ENCODE measurements around the gene SLC39A2.

Gene SLC39A2

DNA sequence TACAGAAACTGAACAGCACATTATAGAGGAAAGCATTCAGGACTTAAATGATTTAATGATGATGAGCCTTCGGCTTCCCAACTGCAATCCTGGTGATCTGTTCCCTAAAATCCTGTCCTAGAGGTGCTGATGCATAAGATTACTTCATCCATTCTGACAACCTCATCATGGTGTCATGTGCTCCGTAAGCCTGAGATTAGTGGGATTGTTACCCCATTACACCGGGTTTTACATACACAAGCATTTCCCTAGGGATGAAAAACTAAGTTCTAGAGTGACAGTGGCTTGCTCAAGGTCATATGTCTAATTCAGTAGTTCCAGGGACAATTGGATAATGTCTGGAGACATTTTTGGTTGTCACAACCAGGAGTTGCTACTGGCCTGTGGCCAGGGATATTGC lies 38.1 kb downstream of the SLC39A2 start:
- Histone ChIP-seq H4K20me1 (ENCODE audit: low read depth, low read length) (no peaks in the 10 kb centered on the region), H3K9ac (ENCODE audit: low read length) (no peak overlapping the region), H3K4me2 (ENCODE audit: low read depth, low read length, poor library complexity, severe bottlenecking) (no peak overlapping the region), H3K4me3 (ENCODE audit: insufficient read depth, low read length, poor library complexity, severe bottlenecking) (no peak overlapping the region), H3F3A (ENCODE audit: insufficient read depth) (no peaks in the 10 kb centered on the region), H2AFZ (ENCODE audit: low read depth, low read length, severe bottlenecking) (no peak overlapping the region), H3K27me3 (ENCODE audit: low read length) (no peaks in the 10 kb centered on the region), H3K79me2 (ENCODE audit: insufficient read depth, low read length) (no peaks in the 10 kb centered on the region), H3K9me2 (replicated peaks; ENCODE audit: insufficient read depth, low read length) (no peaks in the 10 kb centered on the region), H3K36me3 (ENCODE audit: low read length) (no peaks in the 10 kb centered on the region), H3K9me3 (ENCODE audit: insufficient read depth, low read length) (no peaks in the 10 kb centered on the region), H3K27ac (ENCODE audit: low read depth, low read length) (no peak overlapping the region)
- TF ChIP-seq, protein P1, sequence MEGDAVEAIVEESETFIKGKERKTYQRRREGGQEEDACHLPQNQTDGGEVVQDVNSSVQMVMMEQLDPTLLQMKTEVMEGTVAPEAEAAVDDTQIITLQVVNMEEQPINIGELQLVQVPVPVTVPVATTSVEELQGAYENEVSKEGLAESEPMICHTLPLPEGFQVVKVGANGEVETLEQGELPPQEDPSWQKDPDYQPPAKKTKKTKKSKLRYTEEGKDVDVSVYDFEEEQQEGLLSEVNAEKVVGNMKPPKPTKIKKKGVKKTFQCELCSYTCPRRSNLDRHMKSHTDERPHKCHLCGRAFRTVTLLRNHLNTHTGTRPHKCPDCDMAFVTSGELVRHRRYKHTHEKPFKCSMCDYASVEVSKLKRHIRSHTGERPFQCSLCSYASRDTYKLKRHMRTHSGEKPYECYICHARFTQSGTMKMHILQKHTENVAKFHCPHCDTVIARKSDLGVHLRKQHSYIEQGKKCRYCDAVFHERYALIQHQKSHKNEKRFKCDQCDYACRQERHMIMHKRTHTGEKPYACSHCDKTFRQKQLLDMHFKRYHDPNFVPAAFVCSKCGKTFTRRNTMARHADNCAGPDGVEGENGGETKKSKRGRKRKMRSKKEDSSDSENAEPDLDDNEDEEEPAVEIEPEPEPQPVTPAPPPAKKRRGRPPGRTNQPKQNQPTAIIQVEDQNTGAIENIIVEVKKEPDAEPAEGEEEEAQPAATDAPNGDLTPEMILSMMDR (IDR thresholded peaks at IDR 0.05; ENCODE audit: insufficient read depth, low read length, poor library complexity, severe bottlenecking) = no peak
- no peak for TF ChIP-seq EZH2phosphoT487 (conservative IDR thresholded peaks at IDR 0.05; ENCODE audit: low read length)

DNA sequence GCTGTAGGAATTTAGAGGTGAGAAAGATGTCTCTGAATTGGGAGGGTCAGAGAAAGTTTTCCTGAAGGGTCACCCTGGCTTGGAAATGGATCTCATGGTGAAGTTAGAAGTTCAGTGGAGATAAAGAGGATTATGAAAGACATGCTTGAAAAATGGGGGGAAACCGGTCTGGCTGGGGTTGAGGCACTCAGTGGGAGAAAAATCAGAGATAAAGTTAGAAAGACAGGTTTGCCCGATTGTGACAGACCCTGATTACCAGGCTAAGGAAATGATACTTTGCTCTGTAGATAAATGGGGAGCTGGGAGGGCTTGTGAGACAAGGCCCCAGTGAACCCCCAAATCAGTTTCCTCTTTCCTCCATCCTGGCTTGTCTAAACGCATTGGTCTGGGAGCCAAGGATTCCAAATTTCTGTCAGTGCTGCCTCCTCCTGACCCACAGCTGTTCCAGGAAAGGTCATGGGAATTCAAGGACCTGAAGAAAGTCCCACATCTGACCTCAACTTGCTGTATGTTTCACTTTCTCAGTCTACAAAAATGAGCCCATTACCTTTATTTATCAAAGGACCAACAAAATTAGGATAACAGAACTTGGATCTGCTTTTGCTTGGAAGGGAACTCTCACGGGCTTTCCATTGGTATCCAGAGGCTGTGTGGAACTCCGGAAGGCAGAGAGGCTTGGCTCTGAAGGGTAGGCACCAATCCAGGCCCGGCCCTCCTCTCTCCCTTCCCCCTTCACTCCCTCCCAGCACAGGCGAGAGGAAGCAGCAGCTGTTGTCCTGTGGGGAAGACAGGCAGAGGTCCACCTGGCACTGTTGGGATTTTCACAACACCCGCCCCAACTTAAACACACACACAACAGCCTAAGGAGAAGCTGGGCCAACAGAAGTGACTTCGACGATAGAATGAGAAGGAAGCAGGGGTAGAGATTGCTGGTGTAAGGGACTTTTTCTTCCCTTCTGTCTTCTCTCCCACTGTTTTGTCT lies 39.6 kb downstream of the SLC39A2 start:
- Histone ChIP-seq H3K27me3 (ENCODE audit: low read length) (no peaks in the 10 kb centered on the region), H3K27ac (ENCODE audit: low read depth, low read length) (no peak overlapping the region), H3K9ac (ENCODE audit: low read length) (no peak overlapping the region), H3K9me3 (ENCODE audit: insufficient read depth, low read length) (no peaks in the 10 kb centered on the region), H4K20me1 (ENCODE audit: low read depth, low read length) (no peaks in the 10 kb centered on the region), H2AFZ (ENCODE audit: low read depth, low read length, severe bottlenecking) (no peak overlapping the region), H3K9me2 (replicated peaks; ENCODE audit: insufficient read depth, low read length) (no peaks in the 10 kb centered on the region), H3K4me2 (ENCODE audit: low read depth, low read length, poor library complexity, severe bottlenecking) (no peak overlapping the region), H3K79me2 (ENCODE audit: insufficient read depth, low read length) (no peaks in the 10 kb centered on the region), H3K36me3 (ENCODE audit: low read length) (no peaks in the 10 kb centered on the region), H3F3A (ENCODE audit: insufficient read depth) (no peaks in the 10 kb centered on the region), H3K4me3 (ENCODE audit: insufficient read depth, low read length, poor library complexity, severe bottlenecking) (no peak overlapping the region)
- TF ChIP-seq, protein P1 (IDR thresholded peaks at IDR 0.05; ENCODE audit: insufficient read depth, low read length, poor library complexity, severe bottlenecking) = no peak
- TF ChIP-seq EZH2phosphoT487 (conservative IDR thresholded peaks at IDR 0.05; ENCODE audit: low read length) = no peak

DNA sequence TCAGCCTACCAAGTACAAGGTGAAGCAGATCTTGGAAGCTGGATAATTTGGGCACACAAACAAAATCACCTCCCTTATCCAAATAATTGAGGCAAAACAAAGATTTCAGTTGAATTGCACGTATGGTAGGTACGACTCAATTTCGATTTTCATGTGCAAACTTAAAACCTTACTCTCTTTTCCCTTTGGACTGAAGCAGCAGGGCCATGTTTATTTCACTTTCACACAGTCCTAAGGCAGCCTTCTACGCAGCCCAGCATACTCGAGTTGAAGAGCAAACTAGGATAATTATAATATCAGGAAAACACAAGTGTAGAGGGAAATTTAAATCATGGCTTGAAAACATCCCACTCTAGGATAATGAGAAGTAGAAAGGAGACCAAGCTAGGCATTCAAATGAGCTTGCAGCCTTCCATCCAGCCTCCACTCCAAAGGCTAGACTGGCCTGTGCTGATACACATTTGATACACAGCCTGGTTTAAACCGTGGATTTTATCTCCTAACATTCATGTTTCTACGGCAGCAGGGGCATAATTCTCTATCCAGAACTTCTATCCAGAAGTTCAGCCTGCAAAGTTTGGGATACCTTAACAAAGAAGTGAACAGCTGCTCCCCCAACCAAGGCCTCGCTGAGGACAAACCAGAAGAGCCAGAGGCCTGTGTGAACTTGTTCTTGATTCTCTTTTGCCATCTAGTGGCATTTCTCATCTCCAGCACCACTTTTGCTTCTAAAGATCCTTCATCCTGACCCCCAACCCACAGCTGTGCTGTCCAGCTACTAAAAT lies 40.7 kb downstream of the SLC39A2 start:
- H4K20me1 ChIP-seq (ENCODE audit: low read depth, low read length) = no peaks in the 10 kb centered on the region
- no peak overlapping the region for H3K4me3 ChIP-seq (ENCODE audit: insufficient read depth, low read length, poor library complexity, severe bottlenecking)
- H2AFZ ChIP-seq (ENCODE audit: low read depth, low read length, severe bottlenecking) = no peak overlapping the region
- no peaks in the 10 kb centered on the region for H3F3A ChIP-seq (ENCODE audit: insufficient read depth)
- no peak overlapping the region for H3K27ac ChIP-seq (ENCODE audit: low read depth, low read length)
- no peak overlapping the region for H3K4me2 ChIP-seq (ENCODE audit: low read depth, low read length, poor library complexity, severe bottlenecking)
- no peaks in the 10 kb centered on the region for H3K27me3 ChIP-seq (ENCODE audit: low read length)
- H3K9me3 ChIP-seq (ENCODE audit: insufficient read depth, low read length) = no peaks in the 10 kb centered on the region
- no peaks in the 10 kb centered on the region for H3K79me2 ChIP-seq (ENCODE audit: insufficient read depth, low read length)
- no peak overlapping the region for H3K9ac ChIP-seq (ENCODE audit: low read length)
- H3K9me2 ChIP-seq (replicated peaks; ENCODE audit: insufficient read depth, low read length) = no peaks in the 10 kb centered on the region
- H3K36me3 ChIP-seq (ENCODE audit: low read length) = no peaks in the 10 kb centered on the region
- no peak for TF ChIP-seq EZH2phosphoT487 (conservative IDR thresholded peaks at IDR 0.05; ENCODE audit: low read length)
- TF ChIP-seq, protein P1 (IDR thresholded peaks at IDR 0.05; ENCODE audit: insufficient read depth, low read length, poor library complexity, severe bottlenecking) = peak; percentile 10
